Measurements from ENCODE around the gene CELF1. TPM values are rescaled to one million over a fixed set of nuclear protein-coding genes. Genes with fewer than 3 reads are reported as not detected.

The CELF1 gene
- total and polyA plus RNA-seq, 10 of the 15 experiments (the other 5 are each of a cell fraction or from before 2014, with no cell fraction given) = 35.3 to 128 (median 85.7) TPM

GRCh38 chr11:47480762-47481161, 72.2 kb downstream of the CELF1 start:
- Histone ChIP-seq H3K4me2 (ENCODE audit: control insufficient read depth, insufficient read depth) (no peak overlapping the region), H4K20me1 (ENCODE audit: control insufficient read depth, insufficient read depth) (no peaks in the 10 kb centered on the region), H3K9me3 (replicated peaks; ENCODE audit: control insufficient read depth, insufficient read depth, low read length) (no peaks in the 10 kb centered on the region), H2AFZ (ENCODE audit: control insufficient read depth, low read depth, low read length) (no peak overlapping the region), H3K79me2 (ENCODE audit: control insufficient read depth, insufficient read depth, low read length) (no peaks in the 10 kb centered on the region), H3K4me1 (ENCODE audit: control insufficient read depth, insufficient read depth, low read length) (no peaks in the 10 kb centered on the region), H3K27ac (ENCODE audit: control insufficient read depth, insufficient read depth) (no peak overlapping the region), H3K4me3 (no peak overlapping the region), H3K9ac (ENCODE audit: control insufficient read depth, insufficient read depth, low read length) (no peak overlapping the region), H3K27me3 (replicated peaks in 1 of 2; ENCODE audit: control insufficient read depth in 2 of 2, insufficient read depth in 2 of 2, low read length in 1 of 2) (no peaks in the 10 kb centered on the region), H3K36me3 (ENCODE audit: control insufficient read depth in 2 of 2, insufficient read depth in 2 of 2, low read length in 1 of 2) (peaks cover 23 to 43% of the 10 kb centered on the region in 2 experiments)
- TF ChIP-seq ZNF687 (IDR thresholded peaks at IDR 0.05) (no peak), E2F4 (IDR thresholded peaks at IDR 0.05; ENCODE audit: low read depth, low read length) (no peak), CUX1 (IDR thresholded peaks at IDR 0.05; ENCODE audit: insufficient replicate concordance, low read depth, low read length) (no peak)
- ChIA-PET SMC1A (ENCODE audit: uncharacterized antibody, unreplicated experiment) (no interaction called here), CTCF (interaction anchor here (0.6 kb wide), 1 partner anchor 14 kb away, joined by 3 read pairs; no protein-coding TSS in a partner anchor), RAD21 (ENCODE audit: unreplicated experiment) (no interaction called here), POLR2A (no interaction called here)
- no TSS peak for BruUV-seq (replicated peaks)
- WGBS (ENCODE audit: insufficient coverage, insufficient replicate concordance, low lambda C conversion rate, missing lambda C conversion rate) = 91% methylated on average over 5 of the region's 6 CpGs
- in situ Hi-C loops (cut with MboI) = no loop called here
- ATAC-seq (no peak), FAIRE-seq (no peak), DNase-seq (ENCODE audit: low read depth, low spot score) (no peak)
- intact Hi-C loops (cut with micrococcal nuclease; ENCODE audit: unreplicated experiment) = no loop called here
